SH-SY5Y (cell line): ENCODE data around the gene KRT83.

Experiments
- GATA2 ChIP-seq: IDR thresholded peaks from 2 replicates; pipeline ENCODE4 v1.6.1; 2011; ENCODE audit warnings: mild to moderate bottlenecking, low read depth, low read length
- GATA3 ChIP-seq: IDR thresholded peaks from 2 replicates; pipeline ENCODE4 v1.6.1; 2011; ENCODE audit warnings: low read depth, mild to moderate bottlenecking, low read length, moderate library complexity

DNA sequence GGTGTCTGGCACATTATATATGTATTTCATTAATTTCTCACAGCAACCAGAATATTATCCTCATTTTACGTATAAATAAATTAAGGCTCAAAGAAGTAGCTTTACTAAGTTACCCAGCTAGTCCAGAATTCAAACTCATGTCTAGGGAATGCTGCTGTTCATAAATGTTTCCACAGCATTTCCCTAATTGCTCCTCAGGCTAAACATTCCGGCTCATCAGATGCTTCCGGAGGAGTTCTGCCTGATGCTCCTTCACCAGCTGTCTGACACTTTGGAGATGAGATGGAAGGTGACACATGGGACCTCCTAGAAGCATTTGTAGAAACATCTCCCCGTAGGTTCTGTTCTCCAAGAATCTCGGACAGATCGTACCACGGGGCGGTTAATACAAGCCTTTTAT is 34.0 kb upstream of the KRT83 start:
- TF ChIP-seq GATA2 (no peak), GATA3 (no peak)
